ENCODE measurements around the gene COL17A1. TPM values are rescaled to one million over a fixed set of nuclear protein-coding genes. Genes with fewer than 3 reads are reported as not detected.
A peak's percentile ranks its signal among the peaks of the same experiment; 100 is the strongest.

COL17A1 gene
- total and polyA plus RNA-seq, 2 of the 13 experiments (the other 11 are each of a cell fraction or from before 2014, with no cell fraction given) = 0.03 TPM; not detected in 1

- TF ChIP-seq MXI1 (IDR thresholded peaks at IDR 0.05; ENCODE audit: borderline replicate concordance, low read depth, low read length) (peak; percentile 64; the same call in 1 of the 3 replicates), CEBPZ (IDR thresholded peaks at IDR 0.05; ENCODE audit: low read length) (no peak), KLF11 (CRISPR knock-in tag; IDR thresholded peaks at IDR 0.05) (no peak), YEATS2 (CRISPR knock-in tag; IDR thresholded peaks at IDR 0.05; ENCODE audit: borderline replicate concordance) (peak; percentile 56; the same call in 1 of the 2 replicates), SRY (CRISPR knock-in tag; IDR thresholded peaks at IDR 0.05) (peak; percentile 86; the same call in 1 of the 2 replicates), WIZ (CRISPR knock-in tag; IDR thresholded peaks at IDR 0.05) (no peak), ZNF20 (CRISPR knock-in tag; IDR thresholded peaks at IDR 0.05) (no peak), AHR (CRISPR knock-in tag; IDR thresholded peaks at IDR 0.05) (peak; percentile 47; the same call in 1 of the 2 replicates), ZSCAN12 (CRISPR knock-in tag; IDR thresholded peaks at IDR 0.05) (no peak), POLR2G (IDR thresholded peaks at IDR 0.05; ENCODE audit: low read depth, low read length) (peak; percentile 91), ZNF264 (CRISPR knock-in tag; IDR thresholded peaks at IDR 0.05) (no peak), ZGPAT (CRISPR knock-in tag; IDR thresholded peaks at IDR 0.05) (peak; percentile 85), ZHX1 (CRISPR knock-in tag; IDR thresholded peaks at IDR 0.05; ENCODE audit: low read depth) (0 out of 2 replicates have a peak, but pooled peaks have one; percentile 29), THAP8 (CRISPR knock-in tag; IDR thresholded peaks at IDR 0.05; ENCODE audit: borderline replicate concordance) (no peak), ZNF766 (CRISPR knock-in tag; IDR thresholded peaks at IDR 0.05; ENCODE audit: borderline replicate concordance) (no peak; the same call in 1 of the 2 replicates), KLF9 (CRISPR knock-in tag; IDR thresholded peaks at IDR 0.05; ENCODE audit: low read depth) (no peak), ATF6 (CRISPR knock-in tag; conservative IDR thresholded peaks at IDR 0.05) (no peak), FLYWCH1 (CRISPR knock-in tag; IDR thresholded peaks at IDR 0.05) (0 out of 2 replicates have a peak, but pooled peaks have one; percentile 38), SP5 (CRISPR knock-in tag; IDR thresholded peaks at IDR 0.05; ENCODE audit: borderline replicate concordance, low read depth) (peak; percentile 69; the same call in 1 of the 2 replicates)
These were observed 36.0 kb upstream of the COL17A1 start, which contains the start of gene SFR1 (continued) for GRCh38 chr10:104121485-104122224.
